Nephron progenitor cell (in vitro differentiated cells): ENCODE data around the gene CTDNEP1.
A peak's percentile ranks its signal among the peaks of the same experiment; 100 is the strongest.
"Not testable (repeated sequence)": the region's sequence is repeated elsewhere in the genome, so short reads cannot be mapped to it uniquely, and the experiment has no call there.

ENCODE experiments used
- DNase-seq: peaks from one replicate; pipeline ENCODE4 v3.0.0; 2021
- H3K27ac Mint-ChIP-seq: 2 replicates; pipeline ENCODE4 v1.8.0; 2021; ENCODE audit warnings: mild to moderate bottlenecking, moderate library complexity, mixed read lengths
- H3K27me3 Mint-ChIP-seq: 2 replicates; pipeline ENCODE4 v1.8.0; 2021; ENCODE audit warnings: mild to moderate bottlenecking, low read depth, mixed read lengths; ENCODE audit not compliant: poor library complexity
- H3K36me3 Mint-ChIP-seq: 2 replicates; pipeline ENCODE4 v1.8.0; 2021; ENCODE audit warnings: low read depth, mixed read lengths
- H3K4me1 Mint-ChIP-seq: 2 replicates; pipeline ENCODE4 v1.8.0; 2021; ENCODE audit warnings: mixed read lengths
- H3K4me3 Mint-ChIP-seq: 2 replicates; pipeline ENCODE4 v1.8.0; 2021; ENCODE audit warnings: mild to moderate bottlenecking, moderate library complexity, mixed read lengths
- H3K9me3 Mint-ChIP-seq: 2 replicates; pipeline ENCODE4 v1.8.0; 2021; ENCODE audit warnings: mild to moderate bottlenecking, moderate library complexity, mixed read lengths
- CTCF ChIP-seq: fragments of 200-600 bp; sonication (generic); IDR thresholded peaks from 2 replicates; pipeline ENCODE4 v1.5.0; 2021; ENCODE audit warnings: antibody characterized with exemption

Gene CTDNEP1

GRCh38 chr17:7246779-7247178, 4.8 kb downstream of the CTDNEP1 start:
- no peak overlapping the region for H3K27ac Mint-ChIP-seq
- no peak for DNase-seq
- peaks cover 24% of the 10 kb centered on the region for H3K36me3 Mint-ChIP-seq
- no peak for TF ChIP-seq CTCF
- no peak overlapping the region for H3K4me3 Mint-ChIP-seq
- no peaks in the 10 kb centered on the region for H3K27me3 Mint-ChIP-seq
- H3K4me1 Mint-ChIP-seq = peaks cover 40% of the 10 kb centered on the region
- H3K9me3 Mint-ChIP-seq = no peaks in the 10 kb centered on the region

GRCh38 chr17:7243838-7244237, 7.7 kb downstream of the CTDNEP1 start:
- Mint-ChIP-seq H3K36me3 (peaks cover 40% of the 10 kb centered on the region), H3K4me3 (peak overlapping the region; percentile 98), H3K27ac (peak overlapping the region; percentile 98), H3K4me1 (peaks cover 39% of the 10 kb centered on the region)
- not testable (repeated sequence) for H3K9me3 Mint-ChIP-seq, H3K27me3 Mint-ChIP-seq, DNase-seq

- H3K4me3 Mint-ChIP-seq = peak overlapping the region; percentile 98
- peak overlapping the region; percentile 98 for H3K27ac Mint-ChIP-seq
- H3K4me1 Mint-ChIP-seq = peaks cover 35% of the 10 kb centered on the region
- TF ChIP-seq CTCF = no peak
- H3K9me3 Mint-ChIP-seq = no peaks in the 10 kb centered on the region
- peaks cover 40% of the 10 kb centered on the region for H3K36me3 Mint-ChIP-seq
- no peaks in the 10 kb centered on the region for H3K27me3 Mint-ChIP-seq
- DNase-seq = no peak
Observed at GRCh38 chr17:7243453-7243729, 8.1 kb downstream of the CTDNEP1 start.

GRCh38 chr17:7242717-7243452, 8.6 kb downstream of the CTDNEP1 start:
- DNase-seq = peak; percentile 94
- TF ChIP-seq CTCF = no peak
- Mint-ChIP-seq H3K36me3 (peaks cover 40% of the 10 kb centered on the region), H3K4me1 (peaks cover 34% of the 10 kb centered on the region), H3K4me3 (peak overlapping the region; percentile 98), H3K27ac (peak overlapping the region; percentile 100), H3K9me3 (no peaks in the 10 kb centered on the region), H3K27me3 (no peaks in the 10 kb centered on the region)

GRCh38 chr17:7241783-7242716, 9.5 kb downstream of the CTDNEP1 start, which contains the start of gene GABARAP:
Gene GABARAP (minus strand): TSS chr17:7242449. CDS start chr17:7242330, 119 bp downstream.
- Mint-ChIP-seq H3K27me3 (no peaks in the 10 kb centered on the region), H3K27ac (peak within 1 kb of the TSS; percentile 100), H3K4me3 (peak within 1 kb of the TSS; percentile 98), H3K4me1 (peaks cover 39% of the 10 kb centered on the region), H3K36me3 (peaks cover 41% of the 10 kb centered on the region), H3K9me3 (no peaks in the 10 kb centered on the region)
- TF ChIP-seq CTCF = no peak
- DNase-seq = peak; percentile 96

GRCh38 chr17:7241090-7241733, 10.3 kb downstream of the CTDNEP1 start:
- DNase-seq = no peak
- peaks cover 40% of the 10 kb centered on the region for H3K36me3 Mint-ChIP-seq
- peak overlapping the region; percentile 100 for H3K27ac Mint-ChIP-seq
- H3K27me3 Mint-ChIP-seq = no peaks in the 10 kb centered on the region
- H3K9me3 Mint-ChIP-seq = no peaks in the 10 kb centered on the region
- TF ChIP-seq CTCF = no peak
- peak overlapping the region; percentile 98 for H3K4me3 Mint-ChIP-seq
- peaks cover 47% of the 10 kb centered on the region for H3K4me1 Mint-ChIP-seq
